Choroid plexus epithelial cell (primary cell): Measurements from ENCODE around the gene OR12D3.

ENCODE experiments used
- DNase-seq: peaks from one replicate; pipeline ENCODE4 v3.0.0-alpha.2; 2010; ENCODE audit warnings: low read depth
- H3K4me3 ChIP-seq: 2 replicates; pipeline ENCODE4 v1.5.1; 2011; ENCODE audit warnings: low read depth, mild to moderate bottlenecking, control low read depth, low read length, moderate library complexity
- CTCF ChIP-seq: conservative IDR thresholded peaks from 2 replicates; pipeline ENCODE4 v1.5.1; 2011; ENCODE audit warnings: low read depth, mild to moderate bottlenecking, control low read depth, inconsistent platforms, low read length, moderate library complexity

OR12D3 gene

GRCh38 chr6:29375191-29375590 is at the start of gene OR12D3:
OR12D3 (minus strand) TSS chr6:29375291; CDS start chr6:29375287, 4 bp downstream.
- H3K4me3 ChIP-seq = no peak within 1 kb of the TSS
- TF ChIP-seq CTCF = no peak
- no peak for DNase-seq

- no peak overlapping the region for H3K4me3 ChIP-seq
- TF ChIP-seq CTCF = no peak
Observed at GRCh38 chr6:29424575-29424974, 49.5 kb upstream of the OR12D3 start.

GRCh38 chr6:29424168-29424567 is 49.1 kb upstream of the OR12D3 start:
- TF ChIP-seq CTCF = no peak
- H3K4me3 ChIP-seq = no peak overlapping the region
- no peak for DNase-seq

More at GRCh38 chr6:29424575-29424974, 49.5 kb upstream of the OR12D3 start:
- no peak for DNase-seq

- DNase-seq = no peak
- no peak for TF ChIP-seq CTCF
- no peak overlapping the region for H3K4me3 ChIP-seq
Observed at GRCh38 chr6:29419516-29419915, 44.4 kb upstream of the OR12D3 start.

- no peak within 1 kb of the TSS for H3K4me3 ChIP-seq
- no peak for DNase-seq
- no peak for TF ChIP-seq CTCF
Observed at GRCh38 chr6:29414588-29414987, 39.5 kb upstream of the OR12D3 start, which contains the start of gene OR12D1. OR12D1 (plus strand) TSS chr6:29414928.

- no peak overlapping the region for H3K4me3 ChIP-seq
- no peak for DNase-seq
- TF ChIP-seq CTCF = no peak
Observed at GRCh38 chr6:29403801-29404200, 28.7 kb upstream of the OR12D3 start.

GRCh38 chr6:29399525-29399924 is 24.4 kb upstream of the OR12D3 start:
- DNase-seq = no peak
- H3K4me3 ChIP-seq = no peak overlapping the region
- no peak for TF ChIP-seq CTCF
